IMR-90 (cell line): ENCODE measurements around the gene TBP. TPM values are rescaled to one million over a fixed set of nuclear protein-coding genes. Genes with fewer than 3 reads are reported as not detected.

ENCODE experiments used
- ATAC-seq: fragments of 200-7000 bp; cut with Tn5 transposase; 2 replicates; pipeline ENCODE4 v1.9.1; 2020; ENCODE audit warnings: low read depth, mild to moderate bottlenecking, moderate library complexity
- BruUV-seq: library from RNA; stranded (reverse); fragments of 400-500 nt; replicated peaks from 2 replicates; lab custom pipeline; 2021; lab: Mats Ljungman, UMichigan
- CTCF ChIA-PET: fragments of 300-600 bp; formaldehyde crosslinking; extraction: SDS; loops from one replicate; lab custom pipeline; 2021; ENCODE audit warnings: antibody characterized with exemption; lab: Yijun Ruan, JAX
- POLR2A ChIA-PET: fragments of 300-600 bp; sonication (Branson Sonifier 250); formaldehyde crosslinking; loops from one replicate; lab custom pipeline; 2022; ENCODE audit warnings: antibody characterized with exemption; ENCODE audit not compliant: unreplicated experiment; lab: Charles Lee
- DNase-seq: peaks from one replicate; pipeline ENCODE4 v3.0.0; 2013
- H2AFZ ChIP-seq: replicated peaks from 2 replicates; pipeline ENCODE3; 2013; ENCODE audit warnings: low read length, mild to moderate bottlenecking; ENCODE audit not compliant: poor library complexity
- H2AK5ac ChIP-seq: 2 replicates; pipeline ENCODE4 v1.6.1; 2013; ENCODE audit warnings: low read depth, low read length, inconsistent platforms
- H2AK9ac ChIP-seq: replicated peaks from 2 replicates; pipeline ENCODE3; 2013; ENCODE audit warnings: mild to moderate bottlenecking, low read depth, low read length, moderate library complexity; ENCODE audit not compliant: poor library complexity
- H2BK120ac ChIP-seq: 2 replicates; pipeline ENCODE4 v1.6.1; 2013; ENCODE audit warnings: low read depth, low read length, inconsistent platforms
- H2BK15ac ChIP-seq: 3 replicates; pipeline ENCODE4 v1.6.1; 2013; ENCODE audit warnings: low read depth, low read length, inconsistent platforms
- H2BK20ac ChIP-seq: 2 replicates; pipeline ENCODE4 v1.6.1; 2013; ENCODE audit warnings: low read depth, mild to moderate bottlenecking, inconsistent platforms, low read length, moderate library complexity
- H2BK5ac ChIP-seq: 2 replicates; pipeline ENCODE4 v1.6.1; 2013; ENCODE audit warnings: mild to moderate bottlenecking, low read depth, low read length, inconsistent platforms; ENCODE audit not compliant: poor library complexity, severe bottlenecking
- H3K14ac ChIP-seq: replicated peaks from 2 replicates; pipeline ENCODE4 v1.6.1; 2013; ENCODE audit warnings: low read depth, low read length, inconsistent platforms
- H3K18ac ChIP-seq: 2 replicates; pipeline ENCODE4 v1.6.1; 2013; ENCODE audit warnings: low read depth, low read length, control low read depth
- H3K23ac ChIP-seq: 2 replicates; pipeline ENCODE4 v1.6.1; 2013; ENCODE audit warnings: low read depth, low read length, inconsistent platforms
- H3K27ac ChIP-seq: 2 replicates; pipeline ENCODE4 v1.5.1; 2013; ENCODE audit warnings: mild to moderate bottlenecking, control low read depth, low read length; ENCODE audit not compliant: insufficient read depth
- H3K27me3 ChIP-seq: 2 replicates; pipeline ENCODE4 v1.6.1; 2013; ENCODE audit warnings: low read length; ENCODE audit not compliant: control insufficient read depth, insufficient read depth
- H3K36me3 ChIP-seq: 2 replicates; pipeline ENCODE4 v1.6.1; 2013; ENCODE audit warnings: low read length, mixed read lengths; ENCODE audit not compliant: control insufficient read depth, insufficient read depth
- H3K4ac ChIP-seq: 2 replicates; pipeline ENCODE4 v1.6.1; 2013; ENCODE audit warnings: low read depth, low read length, inconsistent platforms
- H3K4me1 ChIP-seq: 2 replicates; pipeline ENCODE4 v1.6.1; 2013; ENCODE audit warnings: low read length, mixed read lengths; ENCODE audit not compliant: control insufficient read depth, insufficient read depth
- H3K4me2 ChIP-seq: 2 replicates; pipeline ENCODE4 v1.6.1; 2013; ENCODE audit warnings: low read depth, mild to moderate bottlenecking, control low read depth, low read length, moderate library complexity
- H3K4me3 ChIP-seq: 2 replicates; pipeline ENCODE4 v1.5.1; 2013; ENCODE audit warnings: low read depth, mild to moderate bottlenecking, control low read depth, low read length, moderate library complexity; ENCODE audit not compliant: insufficient read depth
- H3K56ac ChIP-seq: 2 replicates; pipeline ENCODE4 v1.6.1; 2013; ENCODE audit warnings: low read length, inconsistent platforms; ENCODE audit not compliant: insufficient read depth; ENCODE audit errors: extremely low read depth
- H3K79me1 ChIP-seq, 2 experiments: 2 replicates each; pipeline ENCODE4 v1.6.1; 2013; ENCODE audit warnings: low read length in 2 of 2, inconsistent platforms in 1 of 2, low read depth in 1 of 2
- H3K9ac ChIP-seq: 2 replicates; pipeline ENCODE4 v1.6.1; 2013; ENCODE audit warnings: low read depth, low read length, control low read depth
- H3K9me1 ChIP-seq: 2 replicates; pipeline ENCODE4 v1.6.1; 2013; ENCODE audit warnings: low read length, inconsistent platforms; ENCODE audit not compliant: insufficient read depth
- H3K9me3 ChIP-seq: 2 replicates; pipeline ENCODE4 v1.6.1; 2013; ENCODE audit warnings: low read length; ENCODE audit not compliant: control insufficient read depth, insufficient read depth
- H4K20me1 ChIP-seq: 2 replicates; pipeline ENCODE4 v1.6.1; 2013; ENCODE audit warnings: low read length, inconsistent platforms; ENCODE audit not compliant: insufficient read depth
- H4K5ac ChIP-seq: 2 replicates; pipeline ENCODE4 v1.6.1; 2013; ENCODE audit warnings: mild to moderate bottlenecking, low read depth, low read length, control low read depth
- H4K8ac ChIP-seq, 2 experiments: 2 replicates each; pipeline ENCODE4 v1.6.1; 2013; ENCODE audit warnings: low read depth in 2 of 2, low read length in 2 of 2, control low read depth in 1 of 2, inconsistent platforms in 1 of 2
- H4K91ac ChIP-seq: 2 replicates; pipeline ENCODE4 v1.6.1; 2013; ENCODE audit warnings: low read depth, low read length, inconsistent platforms; ENCODE audit not compliant: insufficient read depth
- BHLHE40 ChIP-seq: fragments of 150-350 bp; IDR thresholded peaks from 2 replicates; pipeline ENCODE4 v1.6.1; 2016; ENCODE audit warnings: mild to moderate bottlenecking, low read depth, low read length
- CEBPB ChIP-seq: IDR thresholded peaks from 2 replicates; pipeline ENCODE4 v1.6.1; 2012; ENCODE audit warnings: low read depth, low read length, improper control_type of control experiment
- CHD1 ChIP-seq: IDR thresholded peaks from 2 replicates; pipeline ENCODE4 v1.6.1; 2012; ENCODE audit warnings: low read depth, low read length, improper control_type of control experiment
- CTCF ChIP-seq: conservative IDR thresholded peaks from 2 replicates; pipeline ENCODE4 v1.5.1; 2012; ENCODE audit warnings: mild to moderate bottlenecking, low read depth, low read length, improper control_type of control experiment
- ELK1 ChIP-seq: fragments of 150-350 bp; IDR thresholded peaks from 2 replicates; pipeline ENCODE4 v1.6.1; 2016; ENCODE audit warnings: low read depth, mild to moderate bottlenecking, low read length, moderate library complexity, borderline replicate concordance
- MAFK ChIP-seq: IDR thresholded peaks from 2 replicates; pipeline ENCODE4 v1.6.1; 2012; ENCODE audit warnings: low read depth, low read length, improper control_type of control experiment
- MAZ ChIP-seq: IDR thresholded peaks from 2 replicates; pipeline ENCODE4 v1.6.1; 2012; ENCODE audit warnings: low read depth, mild to moderate bottlenecking, low read length, improper control_type of control experiment, moderate library complexity, borderline replicate concordance
- MXI1 ChIP-seq: IDR thresholded peaks from 2 replicates; pipeline ENCODE4 v1.6.1; 2012; ENCODE audit warnings: low read depth, mild to moderate bottlenecking, low read length, moderate library complexity, borderline replicate concordance
- NFE2L2 ChIP-seq: fragments of 150-350 bp; IDR thresholded peaks from 2 replicates; pipeline ENCODE4 v1.6.1; 2016; ENCODE audit warnings: low read depth, mild to moderate bottlenecking, low read length
- POLR2A ChIP-seq: IDR thresholded peaks from 2 replicates; pipeline ENCODE4 v1.6.1; 2012; ENCODE audit warnings: mild to moderate bottlenecking, low read depth, low read length
- RAD21 ChIP-seq: IDR thresholded peaks from 2 replicates; pipeline ENCODE4 v1.6.1; 2012; ENCODE audit warnings: low read length, improper control_type of control experiment
- RCOR1 ChIP-seq: IDR thresholded peaks from 2 replicates; pipeline ENCODE4 v1.6.1; 2012; ENCODE audit warnings: mild to moderate bottlenecking, low read length, improper control_type of control experiment; ENCODE audit not compliant: insufficient replicate concordance
- RFX5 ChIP-seq: IDR thresholded peaks from 2 replicates; pipeline ENCODE4 v1.8.0; 2012; ENCODE audit warnings: low read depth, mild to moderate bottlenecking, low read length, moderate library complexity
- SMC3 ChIP-seq: fragments of 150-350 bp; IDR thresholded peaks from 2 replicates; pipeline ENCODE4 v1.6.1; 2016; ENCODE audit warnings: low read depth, mild to moderate bottlenecking, antibody characterized with exemption, low read length, moderate library complexity
- USF2 ChIP-seq: fragments of 150-350 bp; IDR thresholded peaks from 2 replicates; pipeline ENCODE4 v1.6.1; 2017; ENCODE audit warnings: mild to moderate bottlenecking, antibody characterized with exemption, low read length, low read depth
- WGBS, 2 experiments: methylation state at CpG; one replicate each; pipeline versions ENCODE4 v1.1.5 to v1.1.7; 2013; ENCODE audit warnings: missing lambda C conversion rate in 2 of 2; ENCODE audit not compliant: insufficient read length in 1 of 2; ENCODE audit errors: extremely low coverage in 2 of 2; 5-methylcytosine and 5-hydroxymethylcytosine counted together
- dilution Hi-C: fragments of 300-500 bp; cut with HindIII; formaldehyde crosslinking; loops from one replicate; pipeline ENCODE4 v1.14.3; 2018; ENCODE audit warnings: low sequenced_read_pairs; ENCODE audit not compliant: unreplicated experiment
- in situ Hi-C: fragments of 300-500 bp; cut with MboI; formaldehyde crosslinking; loops from 3 replicates; pipeline ENCODE4 v1.14.3; 2019; ENCODE audit warnings: low sequenced_read_pairs, inconsistent platforms, mixed read lengths
- intact Hi-C: fragments of 100-400 bp; cut with micrococcal nuclease; formaldehyde crosslinking; loops from 2 replicates; pipeline ENCODE4 v1.10.0; 2022
- polyA plus RNA-seq, 3 experiments: library from polyadenylated mRNA; depleted of rRNA; stranded (reverse); fragments of >200 nt; gene quantifications; 2 replicates each; pipeline ENCODE4 v1.2.3, GENCODE V29; 2012; ENCODE audit warnings: low replicate concordance in 1 of 3
- total RNA-seq: library from RNA; depleted of rRNA; stranded (reverse); fragments of >200 nt; gene quantifications from 2 replicates; pipeline ENCODE4 v1.2.3, GENCODE V29; 2012

Gene TBP
- total and polyA plus RNA-seq, 2 of the 4 experiments (the other 2 are of a cell fraction), result 8.8 to 12.5 TPM

GRCh38 chr6:170510631-170511030 lies 43.5 kb upstream of the TBP start:
- intact Hi-C loops, result no loop called here
- TF ChIP-seq ELK1 (no peak), MXI1 (no peak), RAD21 (no peak), SMC3 (no peak), POLR2A (no peak), RCOR1 (no peak), BHLHE40 (no peak), RFX5 (no peak), CTCF (no peak), MAZ (no peak), MAFK (no peak), CHD1 (no peak), CEBPB (no peak), NFE2L2 (no peak), USF2 (no peak)
- no peak for ATAC-seq

More at GRCh38 chr6:170510631-170511030, 43.5 kb upstream of the TBP start:
- no peak overlapping the region for H2BK120ac ChIP-seq
- CTCF ChIA-PET, result interaction anchor here (0.8 kb wide), 1 partner anchor 683 kb away, joined by 3 read pairs; no protein-coding TSS in a partner anchor
- H3K4me3 ChIP-seq, result no peak overlapping the region
- no peak overlapping the region for H3K4me2 ChIP-seq
- H3K4ac ChIP-seq, result no peak overlapping the region
- BruUV-seq, result no TSS peak
- H3K14ac ChIP-seq, result no peak overlapping the region
- no peaks in the 10 kb centered on the region for H3K36me3 ChIP-seq
- H2BK5ac ChIP-seq, result no peak overlapping the region
- H3K9me3 ChIP-seq, result no peaks in the 10 kb centered on the region
- H2BK15ac ChIP-seq, result no peak overlapping the region
- H3K27ac ChIP-seq, result no peak overlapping the region
- no peak overlapping the region for H3K56ac ChIP-seq
- 88% methylated on average over 19 of the region's 20 CpGs; no CpG with 5 or more reads in 1 of the 2 experiments for WGBS, 2 experiments
- dilution Hi-C loops (no loop called here), in situ Hi-C loops (loop anchor here (10.0 kb wide), 1 partner anchor 716 kb away; no protein-coding TSS in a partner anchor)
- no peak overlapping the region for H2BK20ac ChIP-seq
- no peak overlapping the region for H4K91ac ChIP-seq
- no peak overlapping the region for H3K18ac ChIP-seq
- no peak for DNase-seq
- no peak overlapping the region for H2AK5ac ChIP-seq
- H2AFZ ChIP-seq, result no peak overlapping the region
- POLR2A ChIA-PET, result no interaction called here
- H3K9me1 ChIP-seq, result no peaks in the 10 kb centered on the region
- no peak overlapping the region for H4K8ac ChIP-seq
- no peaks in the 10 kb centered on the region for H3K79me1 ChIP-seq
- H3K4me1 ChIP-seq, result no peaks in the 10 kb centered on the region
- H3K9ac ChIP-seq, result no peak overlapping the region
- H4K20me1 ChIP-seq, result no peaks in the 10 kb centered on the region
- peaks cover 5% of the 10 kb centered on the region for H3K27me3 ChIP-seq
- no peak overlapping the region for H2AK9ac ChIP-seq
- no peak overlapping the region for H4K5ac ChIP-seq
- no peak overlapping the region for H3K23ac ChIP-seq
